A673 (cell line): ENCODE data around the gene SF3A2.

Experiments used
- EZH2 ChIP-seq: fragments of 200-600 bp; sonication (generic); IDR thresholded peaks from 2 replicates; pipeline ENCODE4 v1.6.1; 2017; ENCODE audit warnings: borderline replicate concordance, low read depth, mild to moderate bottlenecking, mixed read lengths, antibody characterized with exemption, low read length; ENCODE audit not compliant: poor library complexity, severe bottlenecking
- TF ChIP-seq, protein P1 (sequence below): fragments of 300-800, 200-600 bp; sonication (generic); conservative IDR thresholded peaks from 2 replicates; pipeline ENCODE4 v1.5.1; 2017; ENCODE audit warnings: low read depth, mild to moderate bottlenecking, antibody characterized with exemption, low read length, moderate library complexity, mixed read lengths

DNA sequence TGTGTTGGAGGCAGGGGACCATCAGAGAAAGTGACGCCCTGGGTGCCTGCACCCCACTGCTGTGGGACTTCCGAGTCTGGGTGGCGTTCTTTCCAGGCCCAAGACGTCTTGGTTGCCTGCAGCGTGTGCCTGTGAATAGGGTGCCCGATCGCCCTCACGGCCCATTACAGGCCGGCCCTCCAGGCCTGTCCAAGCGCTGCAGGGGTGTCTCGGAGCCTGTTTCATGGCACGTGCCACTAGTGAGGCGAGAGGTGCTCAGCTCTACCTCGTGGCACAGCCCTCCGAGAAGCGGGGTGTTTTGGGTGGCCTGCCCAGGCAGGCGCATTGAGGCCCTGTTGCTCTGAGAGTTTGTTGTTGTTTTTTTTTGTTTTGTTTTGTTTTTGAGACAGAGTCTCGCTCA is 42.8 kb upstream of the SF3A2 start:
- TF ChIP-seq, protein P1, sequence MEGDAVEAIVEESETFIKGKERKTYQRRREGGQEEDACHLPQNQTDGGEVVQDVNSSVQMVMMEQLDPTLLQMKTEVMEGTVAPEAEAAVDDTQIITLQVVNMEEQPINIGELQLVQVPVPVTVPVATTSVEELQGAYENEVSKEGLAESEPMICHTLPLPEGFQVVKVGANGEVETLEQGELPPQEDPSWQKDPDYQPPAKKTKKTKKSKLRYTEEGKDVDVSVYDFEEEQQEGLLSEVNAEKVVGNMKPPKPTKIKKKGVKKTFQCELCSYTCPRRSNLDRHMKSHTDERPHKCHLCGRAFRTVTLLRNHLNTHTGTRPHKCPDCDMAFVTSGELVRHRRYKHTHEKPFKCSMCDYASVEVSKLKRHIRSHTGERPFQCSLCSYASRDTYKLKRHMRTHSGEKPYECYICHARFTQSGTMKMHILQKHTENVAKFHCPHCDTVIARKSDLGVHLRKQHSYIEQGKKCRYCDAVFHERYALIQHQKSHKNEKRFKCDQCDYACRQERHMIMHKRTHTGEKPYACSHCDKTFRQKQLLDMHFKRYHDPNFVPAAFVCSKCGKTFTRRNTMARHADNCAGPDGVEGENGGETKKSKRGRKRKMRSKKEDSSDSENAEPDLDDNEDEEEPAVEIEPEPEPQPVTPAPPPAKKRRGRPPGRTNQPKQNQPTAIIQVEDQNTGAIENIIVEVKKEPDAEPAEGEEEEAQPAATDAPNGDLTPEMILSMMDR = no peak
- TF ChIP-seq EZH2 = no peak
